ENCODE measurements around the gene ANKHD1. TPM values are rescaled to one million over a fixed set of nuclear protein-coding genes. Genes with fewer than 3 reads are reported as not detected.

ANKHD1 gene
- total and polyA plus RNA-seq, 12 donors, result 26.6 to 77.9 (median 67.5) TPM

DNA sequence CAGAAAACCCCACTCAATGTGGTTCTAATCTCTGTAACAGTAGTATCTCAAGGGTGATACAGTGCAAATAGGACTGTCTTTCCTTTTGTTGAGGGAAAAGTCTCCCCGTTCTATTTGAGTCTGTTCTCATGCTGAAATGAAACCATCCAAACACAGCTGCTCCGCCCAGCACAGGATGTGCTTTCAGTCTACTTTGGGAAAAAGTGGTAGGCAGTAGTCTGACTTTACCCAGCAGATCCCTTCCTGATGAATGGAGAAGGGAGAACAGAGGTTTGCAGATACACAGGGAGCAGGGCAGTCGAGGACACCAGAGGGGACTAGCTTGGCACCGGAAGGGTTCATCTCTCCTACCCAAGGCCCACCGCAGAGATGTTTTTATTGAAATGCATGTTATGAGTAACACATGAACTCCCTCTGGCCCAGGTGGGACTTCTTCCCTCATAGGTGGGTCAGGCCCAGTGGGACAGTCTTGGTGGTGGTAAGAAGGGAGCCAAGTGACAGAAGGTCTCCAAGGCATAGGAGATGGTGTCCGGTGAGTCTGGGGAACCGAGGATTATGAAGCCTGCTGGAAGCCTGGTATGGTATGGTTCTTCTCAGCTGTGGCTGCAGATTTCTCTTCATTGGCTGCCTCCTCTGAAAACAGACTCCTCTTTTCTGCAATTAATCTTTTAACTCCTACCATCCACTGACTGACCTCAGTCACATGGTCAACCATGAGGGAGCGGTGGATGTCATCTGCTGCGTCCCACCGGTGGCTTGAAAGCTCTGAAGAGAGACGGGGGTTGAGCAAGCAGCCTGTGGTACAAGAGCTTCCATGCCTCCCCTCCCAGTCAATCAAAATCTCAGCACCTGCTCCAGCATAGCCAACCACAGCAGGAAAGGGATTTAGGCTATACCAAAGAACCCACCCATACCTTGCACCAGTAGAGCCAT is 148.8 kb downstream of the ANKHD1 start:
- intact Hi-C loops (cut with DNase I), result loop anchor here in 2 of 10 donors (5.0 to 10.0 kb wide), 2 partner anchors 148 to 306 kb away; partner anchors contain the start of gene ANKHD1 (in 1 of the 2)
- TF ChIP-seq CTCF (IDR thresholded peaks at IDR 0.05), result no peak
- H3K4me1 ChIP-seq, result peaks cover 27 to 76% (median 72%) of the 10 kb centered on the region in 9 donors

GRCh38 chr5:140551872-140552271 is 150.2 kb downstream of the ANKHD1 start:
- no peak for DNase-seq
- Histone ChIP-seq H3K27me3 (no peaks in the 10 kb centered on the region), H3K27ac (peak overlapping the region in 4 of 10 donors; percentile 38 to 95 (median 94)), H3K4me1 (peaks cover 32 to 82% (median 77%) of the 10 kb centered on the region in 9 donors), H3K4me3 (no peak overlapping the region), H3K9me3 (no peaks in the 10 kb centered on the region), H3K36me3 (peaks cover 0 to 54% (median 21%) of the 10 kb centered on the region in 9 donors)
- 87 to 89% methylated on average over 4 of the region's 4 CpGs for WGBS, 2 donors
- ATAC-seq, result no peak
- intact Hi-C loops (cut with DNase I), result loop anchor here in 2 of 10 donors (5.0 to 10.0 kb wide), 2 partner anchors 150 to 307 kb away; partner anchors contain the start of gene ANKHD1 (in 1 of the 2)
- no peak for TF ChIP-seq CTCF (IDR thresholded peaks at IDR 0.05)

More for the DNA sequence above, 148.8 kb downstream of the ANKHD1 start:
- H3K9me3 ChIP-seq, result no peaks in the 10 kb centered on the region
- 82 to 83% methylated on average over 11 of the region's 11 CpGs for WGBS, 2 donors
- H3K4me3 ChIP-seq, result no peak overlapping the region
- peak overlapping the region; percentile 77 to 97 (median 94) for H3K27ac ChIP-seq
- H3K27me3 ChIP-seq, result no peaks in the 10 kb centered on the region
- peaks cover 0 to 54% (median 21%) of the 10 kb centered on the region in 9 donors for H3K36me3 ChIP-seq
- DNase-seq, result no peak
- no peak for ATAC-seq

DNA sequence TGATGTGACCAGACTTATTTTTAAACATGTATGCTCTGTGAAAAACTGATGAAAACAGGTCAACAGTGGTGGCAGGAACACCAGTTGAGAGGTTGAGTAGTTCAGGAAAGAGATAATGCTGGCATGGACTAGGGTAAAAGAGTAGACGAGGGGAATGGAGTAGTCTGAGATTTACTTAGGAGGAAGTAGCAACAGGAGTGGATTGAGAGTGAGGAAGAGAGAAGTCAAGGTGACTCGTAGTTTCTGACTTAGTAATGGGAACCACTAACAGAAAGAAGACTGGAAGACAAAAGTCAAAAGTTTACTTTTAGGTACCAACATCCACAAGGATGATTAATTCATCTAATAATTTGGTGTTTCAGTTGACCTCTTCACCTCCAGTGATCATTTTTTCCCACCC is 152.0 kb downstream of the ANKHD1 start:
- H3K27ac ChIP-seq, result peak overlapping the region in 3 of 10 donors; percentile 23 to 98 (median 38)
- peaks cover 0 to 60% (median 21%) of the 10 kb centered on the region in 9 donors for H3K36me3 ChIP-seq
- peaks cover 25 to 77% (median 68%) of the 10 kb centered on the region in 9 donors for H3K4me1 ChIP-seq
- ATAC-seq, result no peak
- no peaks in the 10 kb centered on the region for H3K9me3 ChIP-seq
- no peak overlapping the region for H3K4me3 ChIP-seq
- no peaks in the 10 kb centered on the region for H3K27me3 ChIP-seq
- no peak for DNase-seq
- WGBS, 2 donors, result 65 to 71% methylated on average over 2 of the region's 2 CpGs
- intact Hi-C loops (cut with DNase I), result loop anchor here in 2 of 10 donors (5.0 to 10.0 kb wide), 2 partner anchors 151 to 309 kb away; partner anchors contain the start of gene ANKHD1 (in 1 of the 2)
- TF ChIP-seq CTCF (IDR thresholded peaks at IDR 0.05), result no peak

DNA sequence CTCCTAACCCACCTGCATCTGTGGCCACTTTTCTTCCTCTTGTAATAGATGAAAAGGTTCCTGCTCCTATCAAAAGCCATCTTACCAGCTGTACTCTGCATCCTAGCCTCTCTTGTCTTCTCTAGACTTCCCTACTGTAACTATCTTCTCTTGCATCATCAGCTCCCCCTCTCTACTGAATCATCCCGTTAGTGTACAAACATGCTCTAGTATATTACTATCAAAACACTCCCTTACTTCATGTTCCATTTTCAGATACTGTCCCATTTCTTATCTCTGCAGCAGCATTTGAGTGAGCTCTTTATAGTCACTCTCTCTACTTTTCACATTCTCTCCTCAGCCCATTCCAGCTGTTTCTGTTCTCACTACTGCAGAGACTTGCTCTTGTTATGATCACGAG is 152.8 kb downstream of the ANKHD1 start:
- ATAC-seq, result no peak
- Histone ChIP-seq H3K27me3 (no peaks in the 10 kb centered on the region), H3K27ac (peak overlapping the region in 2 of 10 donors; percentile 52 to 98), H3K4me3 (no peak overlapping the region), H3K36me3 (peaks cover 0 to 59% (median 21%) of the 10 kb centered on the region in 9 donors), H3K9me3 (no peaks in the 10 kb centered on the region), H3K4me1 (peaks cover 18 to 69% (median 60%) of the 10 kb centered on the region in 9 donors)
- TF ChIP-seq CTCF (IDR thresholded peaks at IDR 0.05), result no peak
- DNase-seq, result no peak
- 45 to 51% methylated on average over 2 of the region's 2 CpGs for WGBS, 2 donors
- intact Hi-C loops (cut with DNase I), result loop anchor here in 2 of 10 donors (5.0 to 10.0 kb wide), 2 partner anchors 152 to 310 kb away; partner anchors contain the start of gene ANKHD1 (in 1 of the 2)
